Measurements from ENCODE around the gene FGF9.

DNA sequence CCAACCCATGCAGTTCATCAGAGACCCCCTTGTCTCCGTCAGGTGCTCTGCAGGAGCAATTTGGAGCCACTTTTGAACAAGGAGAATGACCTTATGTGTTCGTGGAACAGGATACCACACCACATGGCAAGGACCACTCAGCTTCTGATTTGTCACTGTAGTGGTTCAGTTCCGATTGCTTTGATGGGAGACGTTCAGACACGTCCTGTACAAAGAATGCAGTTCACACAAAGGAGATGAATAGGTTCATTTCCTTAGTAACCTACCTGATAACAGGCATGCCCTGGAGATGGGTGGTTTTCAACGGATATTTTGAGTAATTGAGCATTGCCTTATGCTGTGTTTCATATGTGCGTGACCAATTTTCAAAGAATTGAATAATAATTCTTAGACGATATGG lies 17.2 kb downstream of the FGF9 start:
- TF ChIP-seq POLR2AphosphoS5 (IDR thresholded peaks at IDR 0.05; ENCODE audit: low read depth, low read length) (no peak), POLR2A (IDR thresholded peaks at IDR 0.05; ENCODE audit: low read depth, low read length) (no peak)
